Measurements from ENCODE around the gene FPGS.

DNA sequence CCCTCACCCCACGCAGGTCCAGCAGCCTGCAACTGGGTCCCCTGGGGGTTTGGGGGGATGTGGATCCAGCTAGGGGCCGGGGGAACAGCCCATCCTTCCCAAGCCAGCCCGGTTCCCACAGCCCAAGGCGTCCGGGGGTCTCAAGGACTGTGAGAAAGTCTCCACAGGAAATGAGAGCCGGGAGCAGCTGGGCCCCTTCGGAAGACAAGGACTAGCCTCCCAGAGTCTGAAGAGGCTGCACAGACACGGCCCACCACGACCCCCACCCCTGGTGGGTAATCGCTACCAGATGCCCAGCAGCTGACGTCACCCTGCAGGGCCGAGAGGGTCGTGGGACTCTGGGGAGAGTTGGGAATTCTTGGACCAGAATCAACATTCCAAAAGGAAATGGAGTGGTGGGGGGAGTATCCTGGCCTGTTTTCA lies 34.8 kb upstream of the FPGS start:
- TF ChIP-seq, protein P1, sequence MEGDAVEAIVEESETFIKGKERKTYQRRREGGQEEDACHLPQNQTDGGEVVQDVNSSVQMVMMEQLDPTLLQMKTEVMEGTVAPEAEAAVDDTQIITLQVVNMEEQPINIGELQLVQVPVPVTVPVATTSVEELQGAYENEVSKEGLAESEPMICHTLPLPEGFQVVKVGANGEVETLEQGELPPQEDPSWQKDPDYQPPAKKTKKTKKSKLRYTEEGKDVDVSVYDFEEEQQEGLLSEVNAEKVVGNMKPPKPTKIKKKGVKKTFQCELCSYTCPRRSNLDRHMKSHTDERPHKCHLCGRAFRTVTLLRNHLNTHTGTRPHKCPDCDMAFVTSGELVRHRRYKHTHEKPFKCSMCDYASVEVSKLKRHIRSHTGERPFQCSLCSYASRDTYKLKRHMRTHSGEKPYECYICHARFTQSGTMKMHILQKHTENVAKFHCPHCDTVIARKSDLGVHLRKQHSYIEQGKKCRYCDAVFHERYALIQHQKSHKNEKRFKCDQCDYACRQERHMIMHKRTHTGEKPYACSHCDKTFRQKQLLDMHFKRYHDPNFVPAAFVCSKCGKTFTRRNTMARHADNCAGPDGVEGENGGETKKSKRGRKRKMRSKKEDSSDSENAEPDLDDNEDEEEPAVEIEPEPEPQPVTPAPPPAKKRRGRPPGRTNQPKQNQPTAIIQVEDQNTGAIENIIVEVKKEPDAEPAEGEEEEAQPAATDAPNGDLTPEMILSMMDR (conservative IDR thresholded peaks at IDR 0.05; ENCODE audit: low read depth, low read length): no peak
- TF ChIP-seq MXI1 (IDR thresholded peaks at IDR 0.05; ENCODE audit: borderline replicate concordance, low read depth, low read length) (no peak), RAD21 (IDR thresholded peaks at IDR 0.05; ENCODE audit: low read length) (no peak), CEBPB (IDR thresholded peaks at IDR 0.05; ENCODE audit: low read depth, low read length) (no peak), FOS (IDR thresholded peaks at IDR 0.05; ENCODE audit: low read depth, low read length) (no peak), POLR2A (IDR thresholded peaks at IDR 0.05; ENCODE audit: low read depth, low read length) (no peak), BHLHE40 (IDR thresholded peaks at IDR 0.05; ENCODE audit: low read depth, low read length) (no peak), MAZ (IDR thresholded peaks at IDR 0.05; ENCODE audit: borderline replicate concordance, low read depth, low read length) (no peak)
- TF ChIP-seq, protein P2, sequence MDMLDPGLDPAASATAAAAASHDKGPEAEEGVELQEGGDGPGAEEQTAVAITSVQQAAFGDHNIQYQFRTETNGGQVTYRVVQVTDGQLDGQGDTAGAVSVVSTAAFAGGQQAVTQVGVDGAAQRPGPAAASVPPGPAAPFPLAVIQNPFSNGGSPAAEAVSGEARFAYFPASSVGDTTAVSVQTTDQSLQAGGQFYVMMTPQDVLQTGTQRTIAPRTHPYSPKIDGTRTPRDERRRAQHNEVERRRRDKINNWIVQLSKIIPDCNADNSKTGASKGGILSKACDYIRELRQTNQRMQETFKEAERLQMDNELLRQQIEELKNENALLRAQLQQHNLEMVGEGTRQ (IDR thresholded peaks at IDR 0.05; ENCODE audit: low read depth, low read length): no peak
- TF ChIP-seq, protein P3, sequence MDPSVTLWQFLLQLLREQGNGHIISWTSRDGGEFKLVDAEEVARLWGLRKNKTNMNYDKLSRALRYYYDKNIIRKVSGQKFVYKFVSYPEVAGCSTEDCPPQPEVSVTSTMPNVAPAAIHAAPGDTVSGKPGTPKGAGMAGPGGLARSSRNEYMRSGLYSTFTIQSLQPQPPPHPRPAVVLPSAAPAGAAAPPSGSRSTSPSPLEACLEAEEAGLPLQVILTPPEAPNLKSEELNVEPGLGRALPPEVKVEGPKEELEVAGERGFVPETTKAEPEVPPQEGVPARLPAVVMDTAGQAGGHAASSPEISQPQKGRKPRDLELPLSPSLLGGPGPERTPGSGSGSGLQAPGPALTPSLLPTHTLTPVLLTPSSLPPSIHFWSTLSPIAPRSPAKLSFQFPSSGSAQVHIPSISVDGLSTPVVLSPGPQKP (IDR thresholded peaks at IDR 0.05; ENCODE audit: borderline replicate concordance, low read depth, low read length): no peak
